ENCODE data around the gene DDX31. TPM values are rescaled to one million over a fixed set of nuclear protein-coding genes. Genes with fewer than 3 reads are reported as not detected.

DDX31 gene
- total RNA-seq, 4 donors from 2014 or later: 10.2 to 18.3 (median 11.8) TPM

DNA sequence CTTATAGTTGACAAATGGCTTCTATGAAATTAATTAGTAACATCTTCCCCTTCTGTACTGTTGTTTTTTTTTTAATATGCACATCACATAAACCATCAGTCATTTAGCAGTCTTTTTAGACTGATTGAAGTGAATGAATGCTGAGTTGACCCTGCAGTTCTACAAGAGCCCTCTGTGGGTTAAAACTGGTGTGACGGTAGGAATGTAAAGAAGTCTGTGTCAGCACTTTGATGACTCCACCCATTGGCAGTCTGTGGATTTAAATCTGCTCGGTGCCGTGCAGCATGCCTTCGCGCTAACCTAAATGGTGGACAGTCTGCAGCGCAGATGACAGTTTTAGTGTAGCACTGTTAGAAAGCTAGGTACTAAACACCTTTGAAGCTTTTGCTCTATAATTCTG is 3.6 kb upstream of the DDX31 start:
- peaks cover 21 to 60% (median 26%) of the 10 kb centered on the region in 3 donors for H3K4me1 ChIP-seq
- no peak overlapping the region for H3K27ac ChIP-seq
- H3K27me3 ChIP-seq: no peaks in the 10 kb centered on the region
- intact Hi-C loops (cut with DNase I): loop anchor here (10.0 kb wide), 1 partner anchor 121 kb away; no protein-coding TSS in a partner anchor
- no peak overlapping the region for H3K4me3 ChIP-seq
- WGBS, 2 donors: 25 to 36% methylated on average over 6 of the region's 6 CpGs
- DNase-seq: no peak
- H3K9me3 ChIP-seq: no peaks in the 10 kb centered on the region
- H3K36me3 ChIP-seq: peaks cover 3 to 7% (median 5%) of the 10 kb centered on the region in 3 donors
- TF ChIP-seq, protein P1, sequence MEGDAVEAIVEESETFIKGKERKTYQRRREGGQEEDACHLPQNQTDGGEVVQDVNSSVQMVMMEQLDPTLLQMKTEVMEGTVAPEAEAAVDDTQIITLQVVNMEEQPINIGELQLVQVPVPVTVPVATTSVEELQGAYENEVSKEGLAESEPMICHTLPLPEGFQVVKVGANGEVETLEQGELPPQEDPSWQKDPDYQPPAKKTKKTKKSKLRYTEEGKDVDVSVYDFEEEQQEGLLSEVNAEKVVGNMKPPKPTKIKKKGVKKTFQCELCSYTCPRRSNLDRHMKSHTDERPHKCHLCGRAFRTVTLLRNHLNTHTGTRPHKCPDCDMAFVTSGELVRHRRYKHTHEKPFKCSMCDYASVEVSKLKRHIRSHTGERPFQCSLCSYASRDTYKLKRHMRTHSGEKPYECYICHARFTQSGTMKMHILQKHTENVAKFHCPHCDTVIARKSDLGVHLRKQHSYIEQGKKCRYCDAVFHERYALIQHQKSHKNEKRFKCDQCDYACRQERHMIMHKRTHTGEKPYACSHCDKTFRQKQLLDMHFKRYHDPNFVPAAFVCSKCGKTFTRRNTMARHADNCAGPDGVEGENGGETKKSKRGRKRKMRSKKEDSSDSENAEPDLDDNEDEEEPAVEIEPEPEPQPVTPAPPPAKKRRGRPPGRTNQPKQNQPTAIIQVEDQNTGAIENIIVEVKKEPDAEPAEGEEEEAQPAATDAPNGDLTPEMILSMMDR (IDR thresholded peaks at IDR 0.05): peak in 3 of 6 experiments; percentile 29 to 51 (median 31)
- no peak for TF ChIP-seq POLR2A (IDR thresholded peaks at IDR 0.05)

DNA sequence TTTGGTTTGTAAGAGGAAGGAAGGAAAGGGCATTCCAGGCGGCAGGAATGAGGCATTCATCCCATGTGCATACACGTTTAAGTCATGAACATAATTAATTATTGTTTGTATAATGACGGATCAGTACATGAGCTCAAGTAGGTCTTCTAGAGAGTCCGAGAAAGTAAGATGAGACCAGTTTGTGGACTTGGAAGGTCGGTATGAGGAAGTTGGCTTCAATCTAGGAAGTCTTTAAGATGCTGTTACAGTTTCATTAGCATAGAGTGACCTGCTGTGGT is 2.6 kb upstream of the DDX31 start:
- peak overlapping the region in 1 of 4 donors; percentile 89 for H3K4me3 ChIP-seq
- H3K36me3 ChIP-seq: no peaks in the 10 kb centered on the region
- H3K9me3 ChIP-seq: no peaks in the 10 kb centered on the region
- peaks cover 21 to 68% (median 26%) of the 10 kb centered on the region in 3 donors for H3K4me1 ChIP-seq
- no peaks in the 10 kb centered on the region for H3K27me3 ChIP-seq
- TF ChIP-seq POLR2A (IDR thresholded peaks at IDR 0.05): no peak
- TF ChIP-seq, protein P1 (IDR thresholded peaks at IDR 0.05): no peak
- WGBS, 2 donors: 11 to 21% methylated on average over 5 of the region's 5 CpGs
- DNase-seq: no peak
- peak overlapping the region in 1 of 4 donors; percentile 99 for H3K27ac ChIP-seq
- intact Hi-C loops (cut with DNase I): loop anchor here (10.0 kb wide), 1 partner anchor 122 kb away; no protein-coding TSS in a partner anchor

DNA sequence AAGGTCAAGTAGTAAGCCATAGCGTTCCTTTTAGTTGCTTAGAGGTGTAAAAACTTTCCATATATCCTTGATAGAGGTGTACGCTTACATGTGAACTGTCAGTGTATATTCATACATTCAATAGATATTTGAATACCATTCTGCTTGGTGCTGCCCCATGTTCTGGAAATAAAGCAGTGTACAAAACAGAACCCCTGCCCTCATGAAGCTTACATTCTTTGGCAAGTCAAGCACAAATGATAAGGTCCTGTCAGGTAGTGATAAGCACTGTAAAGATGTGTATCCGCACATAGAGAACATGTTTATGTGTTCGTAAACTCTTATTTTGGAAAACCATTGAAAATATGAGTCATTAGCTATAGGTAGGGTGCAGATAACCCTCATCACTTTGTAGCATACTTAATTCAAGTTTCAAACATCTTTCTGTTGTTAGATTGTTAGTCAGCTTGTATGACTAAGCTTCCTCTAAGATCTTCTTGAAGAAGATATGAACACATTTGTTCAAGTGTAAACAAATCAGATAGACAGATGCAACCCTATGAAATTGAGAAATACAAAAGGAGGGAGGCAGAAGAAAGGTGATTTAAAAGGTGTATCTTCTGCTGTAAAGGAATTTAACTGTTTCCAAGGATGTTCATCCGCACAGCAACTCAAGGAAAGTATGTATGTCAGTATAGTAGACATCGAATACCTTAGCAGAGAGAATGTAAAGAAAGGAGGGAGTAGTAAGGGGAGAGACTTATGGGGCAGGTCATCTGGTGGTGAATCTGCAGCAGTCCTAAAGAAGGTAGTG is 2.0 kb upstream of the DDX31 start:
- intact Hi-C loops (cut with DNase I): loop anchor here (10.0 kb wide), 1 partner anchor 123 kb away; no protein-coding TSS in a partner anchor
- Histone ChIP-seq H3K4me3 (peak overlapping the region in 3 of 4 donors; percentile 89 to 99 (median 96)), H3K27ac (peak overlapping the region in 1 of 4 donors; percentile 99), H3K4me1 (peaks cover 21 to 68% (median 26%) of the 10 kb centered on the region in 3 donors), H3K27me3 (no peaks in the 10 kb centered on the region), H3K36me3 (no peaks in the 10 kb centered on the region), H3K9me3 (no peaks in the 10 kb centered on the region)
- no peak for DNase-seq
- TF ChIP-seq, protein P1 (IDR thresholded peaks at IDR 0.05): no peak
- no peak for TF ChIP-seq POLR2A (IDR thresholded peaks at IDR 0.05)
- 69 to 75% methylated on average over 6 of the region's 6 CpGs for WGBS, 2 donors

DNA sequence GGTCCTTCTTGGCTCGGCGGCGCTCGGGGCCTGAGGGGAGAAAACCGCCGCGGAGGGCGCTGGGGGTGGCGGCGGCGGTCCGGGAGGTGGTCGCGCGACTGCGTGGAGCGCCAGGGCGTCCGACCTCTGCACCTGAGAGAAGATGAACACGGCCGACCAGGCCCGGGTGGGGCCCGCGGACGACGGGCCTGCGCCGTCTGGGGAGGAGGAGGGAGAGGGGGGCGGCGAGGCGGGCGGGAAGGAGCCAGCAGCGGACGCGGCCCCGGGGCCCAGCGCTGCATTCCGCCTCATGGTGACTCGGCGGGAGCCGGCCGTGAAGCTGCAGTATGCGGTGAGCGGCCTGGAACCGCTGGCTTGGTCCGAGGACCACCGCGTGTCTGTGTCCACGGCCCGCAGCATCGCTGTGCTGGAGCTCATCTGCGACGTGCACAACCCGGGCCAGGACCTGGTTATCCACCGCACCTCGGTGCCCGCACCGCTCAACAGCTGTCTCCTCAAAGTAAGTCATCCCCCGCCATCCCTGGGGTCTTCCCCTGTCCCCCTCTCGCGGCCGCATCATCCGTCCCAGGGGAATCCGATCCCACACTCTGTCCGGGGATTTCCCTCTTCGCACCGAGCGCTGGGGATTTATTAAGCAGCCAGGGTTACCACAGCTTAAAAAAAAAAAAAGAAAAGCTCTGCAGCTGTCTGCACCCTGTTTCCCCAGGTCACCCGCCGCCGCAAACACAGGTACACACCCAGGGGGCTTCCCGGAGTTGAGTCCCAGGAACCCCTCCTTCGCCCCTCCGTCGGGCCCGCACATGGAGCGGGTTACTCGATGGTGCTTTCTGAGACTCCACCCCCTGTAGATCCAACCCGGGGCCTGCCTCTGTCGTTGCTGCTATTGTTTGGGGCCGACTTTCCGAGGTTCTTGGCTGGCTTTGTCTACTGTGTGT is 941 bp upstream of the DDX31 start, which contains the start of gene GTF3C4:
Gene GTF3C4 (plus strand): TSS at position 8 of the 935 bp plus-strand sequence. CDS start 135 bp downstream, at position 143.
- WGBS, 2 donors: 0% methylated on average over 8 to 12 of the region's 82 CpGs
- Histone ChIP-seq H3K36me3 (peaks cover 0 to 4% (median 0%) of the 10 kb centered on the region in 3 donors), H3K4me3 (peak within 1 kb of the TSS; percentile 89 to 99 (median 94)), H3K4me1 (peaks cover 21 to 68% (median 26%) of the 10 kb centered on the region in 3 donors), H3K27ac (peak within 1 kb of the TSS; percentile 94 to 99 (median 98)), H3K9me3 (no peaks in the 10 kb centered on the region), H3K27me3 (no peaks in the 10 kb centered on the region)
- DNase-seq: no peak
- intact Hi-C loops (cut with DNase I): loop anchor here (10.0 kb wide), 1 partner anchor 124 kb away; no protein-coding TSS in a partner anchor
- TF ChIP-seq POLR2A (IDR thresholded peaks at IDR 0.05): no peak
- TF ChIP-seq, protein P1 (IDR thresholded peaks at IDR 0.05): no peak
